ENCODE data around the gene GLRB.
A peak's percentile ranks its signal among the peaks of the same experiment; 100 is the strongest.
"Not testable (repeated sequence)": the region's sequence is repeated elsewhere in the genome, so short reads cannot be mapped to it uniquely, and the experiment has no call there.

Gene GLRB

DNA sequence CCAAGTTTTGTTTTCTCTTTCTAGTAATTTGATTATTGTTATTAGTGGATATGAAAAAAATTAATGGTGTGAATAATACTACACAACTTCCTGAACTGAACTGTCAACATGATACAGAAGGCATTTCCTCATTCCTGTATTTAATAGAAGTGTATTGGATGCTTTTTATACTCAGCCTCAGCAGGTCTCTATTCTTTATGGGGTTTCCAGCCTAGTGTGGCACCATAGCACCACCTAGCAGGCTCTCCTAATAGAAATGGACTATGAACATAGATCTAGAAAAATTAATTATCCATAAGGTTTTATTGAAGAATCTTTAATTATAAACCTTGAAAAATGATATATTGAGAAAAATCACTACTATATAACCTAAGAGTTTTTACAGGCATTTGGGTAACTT, 52.4 kb downstream of the GLRB start:
- peak; percentile 61 for DNase-seq (ENCODE audit: low read depth)

DNA sequence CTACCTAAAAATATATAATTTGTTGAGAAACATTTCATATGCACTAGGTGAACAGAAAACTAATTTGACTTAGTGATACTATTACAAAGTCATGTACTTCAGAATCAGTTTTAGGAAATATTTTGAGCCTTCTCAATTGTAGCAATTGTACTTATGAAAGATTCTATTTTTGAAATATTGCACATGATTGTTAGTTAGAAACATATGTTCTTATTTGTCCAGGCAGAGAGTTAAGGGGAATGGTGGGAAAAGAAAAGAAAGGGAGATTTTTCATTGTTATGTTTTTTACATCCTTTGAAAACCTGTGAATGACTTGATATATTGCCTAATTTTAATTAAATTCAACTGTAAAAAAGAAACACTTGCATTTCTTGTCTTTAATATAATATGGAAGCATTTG, 66.0 kb downstream of the GLRB start:
- DNase-seq (ENCODE audit: low read depth), result no peak

DNA sequence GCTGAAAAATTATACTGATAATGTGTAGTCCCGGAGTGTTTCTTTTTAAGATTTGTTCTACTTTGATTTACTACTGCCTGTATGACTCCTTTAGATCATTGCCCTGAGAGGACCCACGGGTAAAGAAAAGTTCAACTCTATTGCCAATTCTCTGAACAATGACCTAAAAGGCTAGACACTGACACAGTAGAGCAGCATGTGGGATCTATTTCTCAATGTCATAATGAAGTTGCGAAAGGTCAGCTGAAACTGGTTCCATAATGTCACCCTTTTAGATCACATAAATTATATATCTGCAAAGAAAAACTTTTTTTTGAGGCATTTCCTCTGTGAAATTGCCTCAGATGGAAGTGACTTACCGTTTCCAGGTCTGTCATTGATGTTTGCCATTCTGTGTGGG, 67.4 kb downstream of the GLRB start:
- DNase-seq (ENCODE audit: low read depth), result no peak

DNA sequence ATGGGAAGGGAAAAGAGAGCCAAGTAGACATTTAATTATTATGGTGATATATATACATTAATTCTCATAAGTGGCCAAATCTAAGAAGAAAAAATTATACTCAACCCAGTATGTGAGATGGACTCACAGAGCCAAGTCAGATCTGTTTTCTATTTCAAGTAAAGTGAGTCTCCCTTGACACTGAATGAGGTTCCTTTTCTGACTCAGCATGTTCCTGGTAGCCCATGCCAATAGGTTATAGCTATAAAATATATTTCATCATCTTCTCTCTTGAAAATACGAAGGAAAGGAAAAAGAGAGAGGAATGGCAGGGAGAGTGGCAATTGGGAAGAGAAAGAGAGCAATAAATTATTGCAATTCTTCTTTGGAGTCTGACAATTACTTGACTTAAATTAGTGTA, 75.8 kb downstream of the GLRB start:
- no peak for DNase-seq (ENCODE audit: low read depth)

DNA sequence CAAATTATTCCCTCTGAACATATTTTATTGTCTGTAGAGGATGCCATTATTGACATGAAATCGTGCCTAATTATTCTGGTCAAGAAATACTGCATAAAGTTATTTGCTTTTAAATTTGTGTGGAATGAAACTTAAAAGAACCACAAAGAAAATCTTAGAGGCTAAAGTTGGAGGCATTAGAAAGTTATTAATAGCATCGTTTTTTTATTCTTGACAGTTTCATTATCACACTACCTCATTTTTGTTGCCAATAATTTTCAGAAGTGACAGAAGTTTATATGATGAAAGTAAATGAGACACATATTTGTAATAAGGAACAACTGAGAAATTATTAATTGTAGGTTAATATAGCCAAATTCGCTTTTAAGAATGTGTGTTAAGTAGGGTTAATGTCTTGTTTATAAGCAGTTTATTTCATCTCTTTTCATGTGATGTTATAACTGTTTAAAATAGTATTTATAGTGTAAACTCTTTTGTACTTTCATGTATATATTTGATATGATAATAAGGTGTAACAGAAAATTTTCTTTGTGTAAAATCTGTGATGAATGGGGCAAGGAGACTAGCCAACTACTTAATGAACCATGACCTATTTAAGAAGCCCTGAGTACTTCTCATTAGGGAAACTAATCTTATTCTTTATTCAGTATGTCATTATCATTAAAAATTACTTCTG, 90.1 kb downstream of the GLRB start:
- DNase-seq (ENCODE audit: low read depth), result no peak

DNA sequence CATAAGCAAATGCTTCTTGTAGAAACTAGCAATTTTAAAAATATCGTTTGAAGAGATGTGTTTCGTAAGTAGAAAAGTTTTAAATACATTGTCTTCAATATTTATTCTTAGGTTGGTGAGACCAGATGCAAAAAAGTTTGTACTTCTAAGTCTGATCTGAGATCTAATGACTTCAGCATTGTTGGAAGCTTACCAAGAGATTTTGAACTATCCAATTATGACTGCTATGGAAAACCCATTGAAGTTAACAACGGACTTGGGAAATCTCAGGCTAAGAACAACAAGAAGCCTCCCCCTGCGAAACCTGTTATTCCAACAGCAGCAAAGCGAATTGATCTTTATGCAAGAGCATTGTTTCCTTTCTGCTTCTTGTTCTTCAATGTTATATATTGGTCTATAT, 94.4 kb downstream of the GLRB start:
- no peak for DNase-seq (ENCODE audit: low read depth)

DNA sequence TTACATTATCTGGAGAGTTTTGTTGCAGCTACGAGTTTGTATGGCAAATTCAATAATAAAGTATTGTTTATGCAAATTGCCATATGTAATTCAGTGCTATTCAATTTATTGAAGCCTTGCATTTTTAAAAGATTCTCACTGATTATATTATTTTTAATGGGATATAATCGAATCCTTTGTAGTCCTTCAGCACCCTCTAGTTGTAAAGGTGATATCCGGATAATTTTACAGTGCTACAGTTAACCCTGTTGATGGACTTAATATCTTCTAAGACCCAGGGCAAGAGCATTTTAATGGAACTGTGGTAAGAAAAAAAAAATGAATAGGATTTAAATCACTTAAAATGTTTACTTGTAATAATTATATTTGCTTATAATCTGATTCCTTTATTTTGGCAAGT, 96.1 kb downstream of the GLRB start:
- DNase-seq (ENCODE audit: low read depth), result peak; percentile 42

DNA sequence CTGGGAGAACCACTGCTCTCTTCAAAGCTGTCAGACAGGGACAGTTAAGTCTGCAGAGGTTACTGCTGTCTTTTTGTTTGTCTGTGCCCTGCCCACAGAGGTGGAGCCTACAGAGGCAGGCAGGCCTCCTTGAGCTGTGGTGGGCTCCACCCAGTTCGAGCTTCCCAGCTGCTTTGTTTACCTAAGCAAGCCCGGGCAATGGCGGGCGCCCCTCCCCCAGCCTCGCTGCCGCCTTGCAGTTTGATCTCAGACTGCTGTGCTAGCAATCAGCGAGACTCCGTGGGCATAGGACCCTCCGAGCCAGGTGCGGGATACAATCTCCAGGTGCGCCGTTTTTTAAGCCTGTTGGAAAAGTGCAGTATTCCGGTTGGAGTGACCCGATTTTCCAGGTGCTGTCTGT, 104.3 kb downstream of the GLRB start:
- not testable (repeated sequence) for DNase-seq (ENCODE audit: low read depth)

DNA sequence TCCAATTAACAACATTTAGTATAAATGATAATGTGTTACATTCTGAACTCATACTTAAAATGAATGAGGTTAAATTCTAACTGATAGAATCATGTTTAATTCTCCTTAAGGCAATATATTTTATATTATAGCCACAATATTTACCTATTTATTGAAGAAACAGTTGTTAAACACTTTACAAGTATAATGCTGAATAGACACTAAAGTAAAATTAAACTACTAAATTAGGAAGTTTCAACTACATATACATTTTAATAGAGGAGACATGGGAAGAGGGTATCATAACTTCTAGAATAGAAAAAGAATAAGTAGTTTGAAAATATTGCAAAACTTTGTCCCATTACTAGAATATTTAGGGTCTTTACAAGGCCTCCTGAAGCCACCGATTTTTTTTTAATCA, 108.3 kb downstream of the GLRB start:
- DNase-seq (ENCODE audit: low read depth), result no peak

DNA sequence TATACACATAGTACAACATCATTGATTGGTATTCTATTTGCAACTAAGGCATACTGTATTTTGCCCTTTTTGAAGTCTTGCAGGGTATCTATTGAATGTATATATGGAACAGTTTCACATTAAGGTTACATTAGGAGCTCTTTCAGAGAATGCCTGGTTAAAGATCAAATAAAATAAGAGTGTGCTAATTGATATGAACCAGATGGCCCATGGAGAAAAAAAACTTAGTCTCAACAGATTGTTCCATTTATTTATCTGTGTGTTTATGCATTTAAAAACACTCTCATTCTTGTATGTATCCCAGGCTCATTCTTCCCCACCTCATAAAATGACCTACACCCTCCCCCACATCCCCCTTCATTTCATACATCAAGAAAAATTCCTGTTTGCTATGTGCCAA, 109.4 kb downstream of the GLRB start:
- no peak for DNase-seq (ENCODE audit: low read depth)

DNA sequence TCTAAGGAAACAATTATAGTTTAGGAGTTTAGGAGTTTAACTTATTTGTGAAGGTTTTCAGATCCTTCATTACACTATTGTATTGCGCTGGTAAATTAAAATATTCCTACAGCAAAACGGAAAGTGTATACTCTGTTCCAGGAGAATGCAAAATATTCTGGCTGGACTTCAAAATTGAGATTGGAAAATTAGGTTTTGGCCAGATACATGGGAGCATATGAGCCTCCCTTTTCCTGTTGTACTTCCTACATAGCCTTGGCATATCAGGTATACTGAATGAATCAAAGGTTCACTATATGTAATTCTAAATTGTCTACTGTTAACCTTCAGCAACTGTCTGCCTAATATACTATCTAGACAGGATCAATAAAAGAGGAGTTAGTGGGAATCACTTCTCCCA, 119.4 kb downstream of the GLRB start:
- no peak for DNase-seq (ENCODE audit: low read depth)

DNA sequence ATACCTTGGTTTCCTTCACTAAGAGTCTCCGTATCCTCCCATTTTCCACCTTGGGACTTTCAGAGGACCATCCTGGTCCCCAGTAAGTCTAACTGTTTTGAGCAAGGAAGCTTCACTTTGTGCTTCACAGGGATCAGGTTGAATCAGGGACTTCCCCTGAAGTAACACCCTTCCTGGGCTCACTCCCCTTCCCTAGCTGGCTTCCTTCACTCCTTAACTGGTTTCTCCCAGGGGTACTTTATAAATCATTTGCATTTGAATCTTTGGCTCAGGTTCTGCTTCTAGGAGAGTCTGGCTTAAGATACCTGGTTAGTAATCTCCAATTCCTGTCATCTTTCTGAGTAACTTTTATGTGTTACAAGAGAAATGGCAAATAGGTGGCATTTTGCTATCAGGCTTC, 120.1 kb downstream of the GLRB start:
- no peak for DNase-seq (ENCODE audit: low read depth)

DNA sequence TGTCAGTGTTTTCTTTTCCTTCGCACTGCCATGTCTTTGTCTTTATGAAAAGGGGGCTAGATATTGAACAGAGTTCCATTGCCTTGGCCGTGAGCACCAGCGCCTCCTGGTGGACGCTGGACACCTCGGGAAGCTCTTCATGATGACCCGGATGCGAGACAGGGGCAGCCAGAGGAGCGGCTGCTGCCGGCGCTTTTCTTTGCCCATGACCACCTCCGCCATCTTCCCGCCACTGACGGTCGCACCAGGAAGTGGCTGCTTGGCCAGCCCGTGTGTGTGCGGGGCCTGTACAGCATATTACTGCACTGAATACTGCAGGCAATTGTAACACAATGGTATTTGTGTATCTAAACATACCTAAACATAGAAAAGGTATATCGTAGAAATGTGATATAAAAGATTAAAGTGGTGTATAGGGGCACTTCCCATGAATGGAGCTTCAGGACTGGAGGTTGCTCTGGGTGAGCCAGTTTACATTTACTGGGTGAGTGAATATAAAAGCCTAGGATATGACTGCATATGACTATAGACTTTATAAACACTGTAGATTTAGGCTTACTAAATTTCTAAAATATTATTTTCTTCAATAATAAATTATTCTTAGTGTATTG, 128.8 kb downstream of the GLRB start:
- DNase-seq (ENCODE audit: low read depth), result no peak

DNA sequence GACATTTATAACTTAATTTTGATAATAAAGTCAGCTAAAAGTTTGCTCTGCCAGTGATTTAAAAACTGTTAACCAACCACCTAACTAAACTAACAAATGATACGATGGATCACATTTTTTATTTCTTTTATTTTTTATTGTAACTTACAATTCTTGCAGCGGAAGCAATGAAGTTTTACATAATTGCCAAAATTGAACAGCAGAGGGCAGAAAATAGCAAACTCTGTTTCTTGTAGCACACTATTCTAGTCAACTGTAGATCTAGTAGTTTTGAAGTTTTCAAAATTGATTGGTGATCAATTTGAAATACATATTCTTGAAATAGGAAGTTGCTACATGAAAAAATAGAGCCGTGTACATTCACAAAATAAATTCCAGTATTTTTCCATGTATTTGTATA, 141.8 kb downstream of the GLRB start:
- DNase-seq (ENCODE audit: low read depth), result peak; percentile 41

DNA sequence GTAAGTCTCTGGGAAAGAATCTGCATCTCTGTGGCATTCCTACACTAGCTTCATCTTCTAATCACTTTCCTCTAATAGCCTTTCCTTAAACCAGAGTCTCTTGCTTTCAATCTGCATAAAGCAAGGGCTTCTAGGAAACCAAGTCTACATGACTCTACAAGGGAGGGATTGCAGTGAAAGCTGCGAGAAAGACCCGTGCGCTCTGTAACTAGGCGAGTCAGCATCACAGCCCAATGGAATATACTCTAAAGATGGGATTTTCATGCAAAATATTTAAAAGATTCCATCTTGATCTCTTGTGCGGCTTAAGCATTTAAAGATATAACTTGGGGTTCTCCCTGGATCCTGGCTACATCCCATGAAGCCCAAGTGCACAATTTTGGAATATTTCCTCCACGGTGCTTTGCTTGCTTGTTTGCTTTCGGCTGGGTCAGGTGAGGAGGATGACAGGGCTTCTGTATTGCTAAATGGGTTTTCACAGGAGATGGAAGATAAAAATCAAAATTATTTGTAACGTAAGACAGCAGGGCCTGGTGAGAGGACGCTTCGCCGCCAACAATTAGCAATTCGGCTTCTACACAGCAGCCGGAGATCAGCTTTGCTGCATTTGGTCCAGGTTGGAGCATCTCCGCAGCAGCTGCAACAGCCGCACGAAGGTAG, 143.9 kb downstream of the GLRB start:
- no peak for DNase-seq (ENCODE audit: low read depth)

DNA sequence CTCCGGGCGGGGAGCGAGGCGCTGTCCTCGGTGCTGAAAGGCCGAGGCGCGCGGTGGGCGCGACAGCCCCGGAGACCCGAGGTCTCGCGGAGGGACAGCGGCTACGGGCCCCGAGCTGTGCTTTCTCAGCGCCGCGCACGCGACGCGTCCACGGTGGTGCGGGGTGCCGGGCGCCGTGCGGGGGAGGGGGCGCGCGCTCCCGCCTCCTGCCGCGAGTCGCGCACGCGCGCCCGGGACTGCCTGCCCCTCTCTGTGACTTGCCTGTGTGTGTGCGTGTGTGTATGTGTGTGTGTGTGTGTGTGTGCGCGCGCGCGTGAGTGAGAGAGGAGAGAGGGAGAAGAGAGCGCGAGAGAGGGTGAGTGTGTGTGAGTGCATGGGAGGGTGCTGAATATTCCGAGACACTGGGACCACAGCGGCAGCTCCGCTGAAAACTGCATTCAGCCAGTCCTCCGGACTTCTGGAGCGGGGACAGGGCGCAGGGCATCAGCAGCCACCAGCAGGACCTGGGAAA, 144.5 kb downstream of the GLRB start, which contains the start of gene GRIA2:
TSS of gene GRIA2 (plus strand) at position 358 of the 511 bp plus-strand sequence. CDS start 315 bp downstream, outside the sequence.
- DNase-seq (ENCODE audit: low read depth), result peak; percentile 51

DNA sequence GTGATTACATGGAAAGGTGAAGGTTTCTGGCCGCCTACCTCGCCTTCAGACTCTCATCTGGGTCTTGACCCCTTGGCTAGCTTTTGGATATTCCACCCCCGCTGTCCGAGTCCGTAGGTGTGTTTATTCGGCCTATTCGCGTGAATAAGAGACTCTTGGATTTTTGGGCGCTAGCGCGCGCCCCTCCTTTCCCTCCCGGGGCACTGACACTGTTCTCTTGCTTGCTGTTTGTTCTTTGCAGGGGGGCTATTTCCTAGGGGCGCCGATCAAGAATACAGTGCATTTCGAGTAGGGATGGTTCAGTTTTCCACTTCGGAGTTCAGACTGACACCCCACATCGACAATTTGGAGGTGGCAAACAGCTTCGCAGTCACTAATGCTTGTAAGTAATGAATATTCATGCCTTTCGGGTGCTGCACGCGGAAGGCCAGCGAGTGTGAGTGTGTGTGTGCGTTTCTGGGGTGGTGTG, 145.5 kb downstream of the GLRB start:
- DNase-seq (ENCODE audit: low read depth), result no peak
